Activated CD8-positive, alpha-beta memory T cell treated with anti-CD3 and anti-CD28 coated beads for 36 hours (primary cell): ENCODE results near the gene ZNF12. TPM values are rescaled to one million over a fixed set of nuclear protein-coding genes. Genes with fewer than 3 reads are reported as not detected.

Experiments used
- CTCF ChIA-PET: fragments of 350-600 bp; sonication (Branson Sonifier 250); formaldehyde crosslinking; loops from one replicate; lab custom pipeline; 2021; ENCODE audit warnings: antibody characterized with exemption; lab: Charles Lee
- POLR2A ChIA-PET: fragments of 350-600 bp; sonication (Branson Sonifier 250); formaldehyde crosslinking; loops from one replicate; lab custom pipeline; 2021; ENCODE audit warnings: antibody characterized with exemption; lab: Charles Lee
- total RNA-seq, 2 experiments: library from RNA; stranded (reverse); gene quantifications; one replicate each; pipeline ENCODE4 v1.2.3, GENCODE V29; 2021

Gene ZNF12
- total RNA-seq, 2 experiments from 2014 or later: 19.0 to 19.9 TPM

GRCh38 chr7:6649241-6649961 lies 57.3 kb downstream of the ZNF12 start:
- ChIA-PET POLR2A (no interaction called here), CTCF (no interaction called here)

DNA sequence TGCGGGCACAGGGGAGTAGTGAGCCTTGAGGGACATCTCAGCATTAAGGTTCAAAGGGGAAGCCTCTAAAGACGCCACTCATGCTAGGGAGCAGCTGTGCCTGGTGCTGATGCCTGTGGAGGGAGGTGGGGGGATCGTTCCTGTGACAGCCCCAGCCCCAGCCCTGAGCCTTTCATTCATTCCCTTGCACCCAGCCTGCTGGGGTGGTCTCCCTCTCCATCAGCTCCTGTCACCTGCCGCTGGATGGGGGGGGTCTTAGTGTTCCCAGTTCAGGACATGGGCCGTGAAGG lies 58.0 kb downstream of the ZNF12 start:
- ChIA-PET CTCF (interaction anchor here (0.6 kb wide), 1 partner anchor 1491 kb away, joined by 4 read pairs; no protein-coding TSS in a partner anchor), POLR2A (no interaction called here)

- CTCF ChIA-PET: interaction anchor here (0.6 kb wide), 1 partner anchor 1490 kb away, joined by 4 read pairs; no protein-coding TSS in a partner anchor
- POLR2A ChIA-PET: no interaction called here
Observed at GRCh38 chr7:6648066-6648814, 58.5 kb downstream of the ZNF12 start.

DNA sequence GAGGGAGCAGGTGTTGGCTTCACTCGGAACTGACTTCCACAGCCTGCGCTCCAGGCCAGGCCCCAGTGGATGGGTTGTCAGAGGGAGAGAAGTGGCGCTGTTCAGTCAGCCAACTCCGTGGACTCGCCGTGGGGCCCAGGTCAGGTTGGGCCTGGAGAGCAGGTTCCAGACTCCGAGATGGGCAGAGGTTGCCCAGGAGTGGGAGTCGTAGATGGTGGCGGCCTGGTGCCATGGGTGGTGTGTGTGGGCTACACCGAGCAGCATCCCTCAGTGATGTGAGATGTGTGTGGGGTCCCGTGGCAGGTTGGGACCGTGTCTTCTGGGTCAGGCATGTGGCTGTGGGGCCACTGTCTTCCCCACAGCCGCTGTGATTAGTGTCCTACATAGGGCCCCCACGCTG lies 59.2 kb downstream of the ZNF12 start:
- POLR2A ChIA-PET: no interaction called here

GRCh38 chr7:6647080-6647479 lies 59.7 kb downstream of the ZNF12 start:
- CTCF ChIA-PET: no interaction called here

More for the DNA sequence above, 59.2 kb downstream of the ZNF12 start:
- CTCF ChIA-PET: no interaction called here

GRCh38 chr7:6646465-6646864 lies 60.3 kb downstream of the ZNF12 start:
- CTCF ChIA-PET: no interaction called here
- POLR2A ChIA-PET: no interaction called here

More at GRCh38 chr7:6647080-6647479, 59.7 kb downstream of the ZNF12 start:
- POLR2A ChIA-PET: no interaction called here

- ChIA-PET POLR2A (no interaction called here), CTCF (no interaction called here)
Observed at GRCh38 chr7:6644728-6645127, 62.0 kb downstream of the ZNF12 start.

GRCh38 chr7:6643915-6644625 lies 62.7 kb downstream of the ZNF12 start:
- CTCF ChIA-PET: no interaction called here
- POLR2A ChIA-PET: no interaction called here

DNA sequence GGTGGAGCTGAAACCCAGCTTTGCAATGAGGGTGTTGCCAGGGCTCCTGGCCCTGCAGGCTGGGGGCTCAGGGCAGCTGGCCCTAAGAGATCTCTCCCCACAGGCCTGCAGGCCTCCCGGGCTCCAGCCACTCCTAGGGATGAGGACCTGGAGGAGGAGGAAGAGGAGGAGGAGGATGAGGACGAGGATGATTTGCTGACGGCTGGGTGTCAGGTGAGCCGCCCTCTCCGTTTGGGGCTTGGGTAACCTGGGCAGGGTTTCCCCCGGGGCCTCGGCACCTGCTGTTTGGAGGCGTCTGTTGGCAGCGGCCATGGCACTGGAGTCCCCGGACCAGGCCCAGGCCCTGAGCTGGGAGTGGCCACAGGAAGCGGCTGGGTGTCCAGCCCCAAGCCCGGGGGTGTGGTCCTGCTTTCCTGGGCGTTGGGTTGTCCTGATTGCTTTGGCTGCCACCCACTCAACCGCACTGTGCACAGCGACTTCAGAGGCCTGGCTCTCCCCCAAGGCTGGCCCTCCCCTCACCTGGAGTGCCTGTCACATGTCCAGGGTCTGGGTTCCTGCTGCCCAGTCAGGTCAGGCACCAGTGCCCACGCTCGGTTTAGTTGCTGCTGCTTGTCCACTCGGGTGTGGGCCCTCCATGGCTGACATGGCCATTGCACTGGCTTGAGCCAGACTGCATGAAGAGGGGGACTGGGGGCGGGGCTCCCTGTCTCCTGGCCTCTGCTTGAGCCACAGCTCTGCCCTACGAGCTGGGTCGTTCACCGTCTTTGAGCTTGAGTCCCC lies 63.7 kb downstream of the ZNF12 start:
- ChIA-PET CTCF (no interaction called here), POLR2A (no interaction called here)

- ChIA-PET POLR2A (no interaction called here), CTCF (no interaction called here)
Observed at GRCh38 chr7:6642239-6642839, 64.4 kb downstream of the ZNF12 start.

DNA sequence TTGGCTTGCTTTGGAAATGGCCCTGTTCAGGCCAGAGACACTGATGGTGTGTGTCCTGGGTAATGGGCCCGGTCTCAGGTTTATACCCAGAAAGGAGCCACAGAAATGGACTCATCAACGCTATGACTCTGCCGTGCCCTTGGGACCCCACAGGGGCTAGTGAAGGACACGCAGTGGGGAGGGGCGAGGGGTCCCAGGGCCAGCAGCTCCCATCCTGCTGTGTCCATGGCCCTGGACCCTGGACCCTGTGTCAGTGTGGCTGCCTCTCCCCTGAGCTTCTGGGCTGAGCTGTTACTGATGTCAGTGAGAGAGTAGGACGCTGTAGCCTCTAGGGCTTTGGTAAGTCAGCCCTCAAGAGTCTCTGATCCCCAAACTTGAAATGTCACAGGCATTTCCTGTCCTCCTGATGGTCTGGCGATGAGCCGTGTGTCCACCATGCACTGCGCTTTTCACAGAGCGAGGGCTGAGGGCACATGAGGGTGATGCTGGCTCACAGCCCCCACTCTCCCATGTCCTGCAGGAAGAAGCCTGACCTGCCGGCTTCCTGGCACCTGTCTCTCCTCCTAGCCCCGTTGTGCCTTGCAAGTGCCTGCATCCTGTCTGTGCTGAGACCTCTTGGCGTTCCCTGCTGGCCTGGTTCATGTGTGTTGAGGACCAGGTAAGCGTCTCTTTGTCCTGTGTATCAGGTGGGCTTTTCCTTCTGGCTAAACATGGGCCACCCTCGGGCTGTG lies 65.3 kb downstream of the ZNF12 start:
- CTCF ChIA-PET: no interaction called here

GRCh38 chr7:6640246-6640721 lies 66.5 kb downstream of the ZNF12 start:
- ChIA-PET CTCF (interaction anchor here (0.8 kb wide), 1 partner anchor 11 kb away, joined by 3 read pairs; no protein-coding TSS in a partner anchor), POLR2A (no interaction called here)

More for the DNA sequence above, 65.3 kb downstream of the ZNF12 start:
- POLR2A ChIA-PET: no interaction called here

DNA sequence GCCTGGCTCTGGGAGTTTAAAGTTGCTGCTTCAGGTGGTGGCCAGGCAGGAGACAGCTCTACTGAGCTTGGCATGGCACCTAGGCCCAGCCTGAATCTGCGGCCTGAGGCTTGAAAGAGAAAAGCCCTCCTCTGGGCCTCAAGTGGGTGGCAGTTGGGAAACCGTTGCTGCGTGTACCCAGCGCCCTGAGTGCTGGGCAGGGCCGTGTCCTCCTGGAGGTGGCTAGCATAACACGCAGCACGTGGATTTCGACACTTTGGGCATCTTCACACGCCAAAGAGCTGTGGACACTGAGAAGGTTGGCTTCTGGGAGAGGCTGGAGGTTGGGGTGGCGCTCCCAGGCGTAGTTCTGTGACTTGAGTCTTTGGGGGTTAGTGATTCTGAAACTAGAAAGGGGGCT lies 67.1 kb downstream of the ZNF12 start:
- ChIA-PET POLR2A (no interaction called here), CTCF (interaction anchor here (0.8 kb wide), 1 partner anchor 11 kb away, joined by 3 read pairs; no protein-coding TSS in a partner anchor)

DNA sequence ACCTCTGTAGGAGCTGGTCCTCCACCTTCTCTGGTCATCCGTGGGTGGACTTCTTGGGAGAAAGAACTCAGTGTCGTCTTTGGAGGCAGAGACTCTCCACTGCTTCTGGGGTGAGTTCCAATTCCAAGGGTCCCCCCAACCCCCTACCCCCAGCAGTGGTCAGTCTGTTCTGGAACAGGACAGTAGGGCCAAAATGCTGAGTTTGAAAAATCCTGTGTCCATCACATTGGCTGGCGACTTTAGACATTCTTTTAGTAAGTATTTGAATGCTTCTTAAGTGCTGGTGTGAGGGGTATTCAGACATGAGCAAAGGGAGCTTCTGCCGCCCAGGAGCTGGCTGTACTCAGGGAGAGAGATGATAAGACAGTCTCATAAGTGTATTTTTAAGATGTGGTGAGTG lies 67.7 kb downstream of the ZNF12 start:
- ChIA-PET CTCF (no interaction called here), POLR2A (no interaction called here)
